SH-SY5Y (cell line): ENCODE results near the gene ATPAF2.

ENCODE experiments used
- GATA2 ChIP-seq: IDR thresholded peaks from 2 replicates; pipeline ENCODE4 v1.6.1; 2011; ENCODE audit warnings: mild to moderate bottlenecking, low read depth, low read length
- GATA3 ChIP-seq: IDR thresholded peaks from 2 replicates; pipeline ENCODE4 v1.6.1; 2011; ENCODE audit warnings: low read depth, mild to moderate bottlenecking, low read length, moderate library complexity

GRCh38 chr17:17981330-17981729, 57.6 kb downstream of the ATPAF2 start:
- no peak for TF ChIP-seq GATA2
- no peak for TF ChIP-seq GATA3
